Esophagus muscularis mucosa (tissue), 4 donors: ENCODE measurements around the gene FMO2.

Experiments
- EP300 ChIP-seq: sonication (generic); formaldehyde crosslinking; IDR thresholded peaks from one replicate; pipeline ENCODE4 v1.6.1; 2017; ENCODE audit warnings: antibody characterized with exemption
- POLR2A ChIP-seq: fragments of 450-650 bp; IDR thresholded peaks from one replicate; pipeline ENCODE4 v1.6.1; 2017; ENCODE audit warnings: antibody characterized with exemption, moderate library complexity, mild to moderate bottlenecking, low read depth
- POLR2AphosphoS5 ChIP-seq, 2 donors: sonication (generic); formaldehyde crosslinking; IDR thresholded peaks; one replicate each; pipeline ENCODE4 v1.6.1; 2017; ENCODE audit warnings: antibody characterized with exemption in 2 of 2
- TF ChIP-seq, protein P1 (sequence below), 3 experiments: fragments of 200-600 bp in 2 of 3; fragments of 450-650 bp in 1 of 3; sonication (generic) in 2 of 3; IDR thresholded peaks; one replicate each; pipeline ENCODE4 v1.5.1; 2017 to 2019; ENCODE audit warnings: antibody characterized with exemption in 3 of 3, mild to moderate bottlenecking in 2 of 3, moderate library complexity in 1 of 3

- TF ChIP-seq, protein P1, sequence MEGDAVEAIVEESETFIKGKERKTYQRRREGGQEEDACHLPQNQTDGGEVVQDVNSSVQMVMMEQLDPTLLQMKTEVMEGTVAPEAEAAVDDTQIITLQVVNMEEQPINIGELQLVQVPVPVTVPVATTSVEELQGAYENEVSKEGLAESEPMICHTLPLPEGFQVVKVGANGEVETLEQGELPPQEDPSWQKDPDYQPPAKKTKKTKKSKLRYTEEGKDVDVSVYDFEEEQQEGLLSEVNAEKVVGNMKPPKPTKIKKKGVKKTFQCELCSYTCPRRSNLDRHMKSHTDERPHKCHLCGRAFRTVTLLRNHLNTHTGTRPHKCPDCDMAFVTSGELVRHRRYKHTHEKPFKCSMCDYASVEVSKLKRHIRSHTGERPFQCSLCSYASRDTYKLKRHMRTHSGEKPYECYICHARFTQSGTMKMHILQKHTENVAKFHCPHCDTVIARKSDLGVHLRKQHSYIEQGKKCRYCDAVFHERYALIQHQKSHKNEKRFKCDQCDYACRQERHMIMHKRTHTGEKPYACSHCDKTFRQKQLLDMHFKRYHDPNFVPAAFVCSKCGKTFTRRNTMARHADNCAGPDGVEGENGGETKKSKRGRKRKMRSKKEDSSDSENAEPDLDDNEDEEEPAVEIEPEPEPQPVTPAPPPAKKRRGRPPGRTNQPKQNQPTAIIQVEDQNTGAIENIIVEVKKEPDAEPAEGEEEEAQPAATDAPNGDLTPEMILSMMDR (IDR thresholded peaks at IDR 0.05): peak in 2 of 3 experiments; percentile 19 to 43
- TF ChIP-seq POLR2A: no peak
- no peak for TF ChIP-seq EP300
- TF ChIP-seq POLR2AphosphoS5 (IDR thresholded peaks at IDR 0.05): no peak
Observed at GRCh38 chr1:171251042-171251951, 66.2 kb downstream of the FMO2 start.
